ENCODE measurements around the gene SECTM1.
"Not testable (repeated sequence)": the region's sequence is repeated elsewhere in the genome, so short reads cannot be mapped to it uniquely, and the experiment has no call there.

SECTM1 gene

DNA sequence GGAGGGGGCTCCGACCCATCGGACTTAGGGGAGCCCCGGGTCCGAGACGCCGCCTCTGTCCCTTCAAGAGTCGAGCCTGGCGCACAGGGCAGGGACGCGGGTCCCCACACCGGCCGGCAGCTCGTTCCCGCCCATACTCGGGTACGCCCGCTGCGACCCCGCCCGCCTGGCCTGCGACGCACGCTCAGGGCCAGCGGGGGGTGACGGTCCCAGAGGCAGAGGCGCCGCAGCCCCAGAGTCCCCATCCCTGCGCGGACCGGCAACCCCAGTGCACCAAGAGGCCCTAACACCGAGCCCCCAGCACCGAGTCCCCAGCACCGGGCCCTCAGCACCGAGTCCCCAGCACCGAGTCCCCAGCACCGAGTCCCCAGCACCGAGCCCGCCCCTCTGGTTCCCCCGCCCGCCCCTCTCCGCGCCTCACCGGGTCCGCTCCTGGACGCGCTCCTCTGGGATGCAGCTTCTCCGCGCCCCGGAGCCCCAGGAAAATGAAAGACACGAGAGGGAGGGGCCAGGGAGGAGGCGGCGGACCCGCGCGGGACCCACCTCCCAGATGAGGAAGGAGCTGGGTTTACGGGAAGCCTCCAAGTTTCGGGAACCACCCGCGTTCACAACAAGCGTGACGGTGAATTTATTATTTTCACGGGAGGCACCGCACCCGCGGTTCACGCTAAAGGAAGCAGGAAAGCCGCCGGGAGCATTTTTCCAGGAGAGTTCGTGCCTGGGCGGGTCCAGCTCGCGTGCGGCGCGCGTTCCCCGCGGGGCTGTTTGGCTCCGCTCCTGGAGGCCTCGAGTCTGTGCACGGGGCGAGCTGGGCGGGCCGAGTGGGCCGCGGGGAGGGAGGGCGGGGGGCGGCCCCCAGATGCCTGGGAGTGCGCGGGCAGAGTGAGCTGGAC lies at the start of gene SECTM1:
Gene SECTM1, minus strand, starts transcription at position 488 of the 893 bp plus-strand sequence. CDS start 6,526 bp downstream, outside the sequence.
- TF ChIP-seq, protein P1, sequence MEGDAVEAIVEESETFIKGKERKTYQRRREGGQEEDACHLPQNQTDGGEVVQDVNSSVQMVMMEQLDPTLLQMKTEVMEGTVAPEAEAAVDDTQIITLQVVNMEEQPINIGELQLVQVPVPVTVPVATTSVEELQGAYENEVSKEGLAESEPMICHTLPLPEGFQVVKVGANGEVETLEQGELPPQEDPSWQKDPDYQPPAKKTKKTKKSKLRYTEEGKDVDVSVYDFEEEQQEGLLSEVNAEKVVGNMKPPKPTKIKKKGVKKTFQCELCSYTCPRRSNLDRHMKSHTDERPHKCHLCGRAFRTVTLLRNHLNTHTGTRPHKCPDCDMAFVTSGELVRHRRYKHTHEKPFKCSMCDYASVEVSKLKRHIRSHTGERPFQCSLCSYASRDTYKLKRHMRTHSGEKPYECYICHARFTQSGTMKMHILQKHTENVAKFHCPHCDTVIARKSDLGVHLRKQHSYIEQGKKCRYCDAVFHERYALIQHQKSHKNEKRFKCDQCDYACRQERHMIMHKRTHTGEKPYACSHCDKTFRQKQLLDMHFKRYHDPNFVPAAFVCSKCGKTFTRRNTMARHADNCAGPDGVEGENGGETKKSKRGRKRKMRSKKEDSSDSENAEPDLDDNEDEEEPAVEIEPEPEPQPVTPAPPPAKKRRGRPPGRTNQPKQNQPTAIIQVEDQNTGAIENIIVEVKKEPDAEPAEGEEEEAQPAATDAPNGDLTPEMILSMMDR (IDR thresholded peaks at IDR 0.05; ENCODE audit: borderline replicate concordance, control extremely low read depth, extremely low read depth, insufficient read depth, missing control alignments), result no peak
- DNase-seq (ENCODE audit: low spot score), result no peak
- in situ Hi-C loops (cut with MboI; ENCODE audit: low sequenced_read_pairs, unreplicated experiment), result no loop called here

DNA sequence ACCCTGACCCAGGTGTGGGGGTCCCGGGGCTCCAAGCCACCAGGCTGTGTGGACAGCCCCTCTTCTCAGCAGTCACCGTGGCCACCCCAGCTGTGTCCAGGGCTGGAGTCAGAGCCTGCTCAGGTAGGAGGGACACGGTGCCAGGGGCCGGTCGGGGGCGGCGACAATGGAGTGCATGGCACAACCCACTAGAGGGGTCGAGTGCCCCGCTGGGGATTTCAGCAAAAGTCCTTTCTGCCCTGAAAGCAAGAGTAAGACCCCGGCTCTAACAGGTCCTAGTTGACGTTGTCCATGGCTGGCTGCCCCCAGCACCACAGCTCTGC lies 49.3 kb upstream of the SECTM1 start:
- no peak for DNase-seq (ENCODE audit: low spot score)
- TF ChIP-seq, protein P1 (IDR thresholded peaks at IDR 0.05; ENCODE audit: borderline replicate concordance, control extremely low read depth, extremely low read depth, insufficient read depth, missing control alignments), result no peak
- in situ Hi-C loops (cut with MboI; ENCODE audit: low sequenced_read_pairs, unreplicated experiment), result no loop called here

DNA sequence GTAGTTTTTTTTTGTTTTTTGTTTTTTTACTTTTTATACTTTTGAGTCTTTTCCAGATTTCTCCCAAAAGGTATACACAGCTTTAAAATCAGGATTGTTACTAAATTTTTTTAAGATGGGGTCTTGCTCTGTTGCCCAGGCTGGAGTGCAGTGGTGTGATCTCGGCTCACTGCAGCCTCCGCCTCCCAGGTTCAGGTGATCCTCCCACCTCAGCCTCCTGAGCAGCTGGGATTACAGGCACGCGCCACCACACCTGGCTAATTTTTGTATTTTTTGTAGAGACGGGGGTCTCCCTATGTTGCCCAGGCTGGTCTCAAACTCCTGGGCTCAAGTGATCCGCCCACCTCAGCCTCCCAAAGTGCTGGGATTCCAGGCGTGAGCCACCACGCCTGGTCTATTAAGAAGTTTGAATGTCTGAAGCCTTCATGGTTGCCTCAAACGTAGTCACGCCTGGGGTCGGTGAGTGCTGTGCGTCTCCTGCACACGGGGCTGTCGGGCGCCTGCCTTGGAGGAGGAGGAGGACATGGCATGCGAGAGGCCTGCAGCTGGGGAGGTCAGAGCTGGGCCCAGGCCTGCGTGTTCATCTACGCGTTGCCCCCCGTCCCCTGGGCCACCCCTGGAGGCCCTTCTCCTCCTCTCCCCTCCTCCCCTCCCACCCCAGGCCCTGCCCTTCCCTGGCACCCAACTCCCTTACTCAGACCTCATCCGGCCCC lies 48.8 kb upstream of the SECTM1 start:
- DNase-seq (ENCODE audit: low spot score); in situ Hi-C loops (cut with MboI; ENCODE audit: low sequenced_read_pairs, unreplicated experiment): not testable (repeated sequence)

DNA sequence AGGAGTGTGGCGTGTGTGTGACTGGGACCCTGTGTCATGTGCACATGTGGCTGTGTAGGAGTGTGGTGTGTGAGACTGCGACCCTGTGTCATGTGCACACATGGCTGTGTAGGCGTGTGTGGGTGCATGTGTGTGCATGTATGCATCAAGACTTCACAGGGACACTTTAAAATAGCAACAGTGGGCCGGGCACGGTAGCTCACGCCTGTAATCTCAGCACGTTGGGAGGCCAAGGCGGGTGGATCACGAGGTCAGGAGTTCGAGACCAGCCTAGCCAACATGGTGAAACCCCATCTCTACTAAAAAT lies 48.1 kb upstream of the SECTM1 start:
- in situ Hi-C loops (cut with MboI; ENCODE audit: low sequenced_read_pairs, unreplicated experiment); DNase-seq (ENCODE audit: low spot score): not testable (repeated sequence)

DNA sequence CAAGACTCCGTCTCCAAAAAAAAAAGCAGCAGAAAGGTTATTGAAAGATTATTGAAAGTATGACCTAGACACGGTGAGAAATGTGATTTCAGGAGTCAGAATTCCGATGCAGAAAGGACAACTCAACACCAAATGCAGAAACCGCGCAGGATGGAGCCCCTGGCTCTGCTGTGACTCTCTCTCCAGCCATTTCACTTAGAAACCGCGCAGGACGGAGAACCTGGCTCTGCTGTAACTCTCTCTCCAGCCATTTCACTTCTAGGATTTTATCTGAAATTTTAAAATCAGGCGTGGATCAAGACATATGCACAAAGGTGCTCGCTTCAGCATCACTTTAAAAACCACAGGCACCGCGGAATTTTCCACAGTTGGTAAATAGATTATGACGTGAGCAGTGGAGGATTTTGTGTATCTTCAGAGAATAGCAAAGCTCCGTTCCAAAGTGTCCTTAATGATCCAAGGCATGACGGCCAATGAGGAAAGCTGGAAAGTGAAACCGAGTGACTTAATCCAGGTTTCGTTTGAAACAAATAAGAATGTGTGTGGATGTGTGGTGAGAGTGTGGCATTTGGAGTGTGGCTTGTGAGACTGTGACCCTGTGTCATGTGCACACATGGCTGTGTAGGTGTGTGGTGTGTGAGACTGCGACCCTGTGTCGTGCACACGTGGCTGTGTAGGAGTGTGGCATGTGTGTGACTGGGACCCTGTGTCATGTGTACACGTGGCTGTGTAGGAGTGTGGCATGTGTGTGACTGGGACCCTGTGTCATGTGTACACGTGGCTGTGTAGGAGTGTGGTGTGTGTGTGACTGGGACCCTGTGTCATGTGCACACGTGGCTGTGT lies 47.5 kb upstream of the SECTM1 start:
- in situ Hi-C loops (cut with MboI; ENCODE audit: low sequenced_read_pairs, unreplicated experiment), result no loop called here
- TF ChIP-seq, protein P1 (IDR thresholded peaks at IDR 0.05; ENCODE audit: borderline replicate concordance, control extremely low read depth, extremely low read depth, insufficient read depth, missing control alignments), result no peak
- no peak for DNase-seq (ENCODE audit: low spot score)

DNA sequence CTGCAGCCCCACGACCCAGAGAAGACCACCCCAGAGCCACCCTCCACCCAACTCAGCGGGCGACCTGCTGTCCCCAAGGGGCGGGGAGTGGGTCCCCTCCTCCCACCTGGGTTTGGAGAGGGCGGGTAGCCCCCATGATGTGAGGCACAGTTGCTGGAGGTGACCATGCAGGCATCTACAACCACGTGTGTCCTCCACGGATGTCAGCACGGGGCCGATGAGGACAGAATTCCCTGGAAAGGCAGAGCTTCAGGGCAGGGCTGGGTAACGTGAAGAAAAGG lies 45.1 kb upstream of the SECTM1 start:
- TF ChIP-seq, protein P1 (IDR thresholded peaks at IDR 0.05; ENCODE audit: borderline replicate concordance, control extremely low read depth, extremely low read depth, insufficient read depth, missing control alignments), result no peak
- in situ Hi-C loops (cut with MboI; ENCODE audit: low sequenced_read_pairs, unreplicated experiment), result no loop called here
- no peak for DNase-seq (ENCODE audit: low spot score)

DNA sequence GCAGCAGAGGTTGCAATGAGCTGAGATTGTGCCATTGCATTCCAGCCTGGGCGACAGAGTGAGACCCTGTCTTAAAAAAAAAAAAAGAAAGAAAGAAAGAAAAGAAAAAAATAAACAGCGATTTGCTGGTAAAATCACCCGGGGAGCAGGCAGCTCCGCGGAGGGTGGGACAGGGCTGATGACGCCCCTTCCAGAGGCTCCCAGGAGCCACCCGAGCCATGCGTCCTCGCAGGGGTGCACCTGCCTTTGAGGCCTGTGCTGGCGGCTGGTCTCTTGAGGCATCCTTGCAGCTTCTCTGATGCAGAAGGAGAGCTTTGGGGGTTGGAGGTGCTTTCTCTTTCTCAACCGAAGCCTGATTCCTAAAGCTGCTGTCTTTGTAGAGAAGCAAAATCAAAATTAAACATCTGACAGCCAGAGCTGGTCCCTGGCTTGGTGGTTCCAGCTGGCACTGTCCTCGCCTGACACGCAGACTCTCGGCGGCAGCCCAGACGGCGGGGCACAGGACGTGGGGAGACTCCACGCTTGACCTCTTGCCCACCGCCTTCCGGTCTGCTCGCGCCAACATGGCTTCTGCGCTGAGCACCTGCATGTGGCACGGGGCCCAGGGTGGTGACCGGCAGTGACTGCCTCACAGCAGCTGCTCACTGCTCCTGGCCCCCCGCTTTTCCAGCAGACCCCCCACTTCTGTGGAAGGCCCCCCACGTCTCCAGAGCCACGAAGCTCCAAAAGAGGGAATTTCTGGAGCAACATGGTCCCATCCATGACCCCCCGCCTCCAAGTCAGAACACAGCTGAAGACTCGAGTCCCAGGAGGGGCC lies 44.6 kb upstream of the SECTM1 start:
- TF ChIP-seq, protein P1 (IDR thresholded peaks at IDR 0.05; ENCODE audit: borderline replicate concordance, control extremely low read depth, extremely low read depth, insufficient read depth, missing control alignments), result no peak
- DNase-seq (ENCODE audit: low spot score), result no peak
- in situ Hi-C loops (cut with MboI; ENCODE audit: low sequenced_read_pairs, unreplicated experiment), result no loop called here

DNA sequence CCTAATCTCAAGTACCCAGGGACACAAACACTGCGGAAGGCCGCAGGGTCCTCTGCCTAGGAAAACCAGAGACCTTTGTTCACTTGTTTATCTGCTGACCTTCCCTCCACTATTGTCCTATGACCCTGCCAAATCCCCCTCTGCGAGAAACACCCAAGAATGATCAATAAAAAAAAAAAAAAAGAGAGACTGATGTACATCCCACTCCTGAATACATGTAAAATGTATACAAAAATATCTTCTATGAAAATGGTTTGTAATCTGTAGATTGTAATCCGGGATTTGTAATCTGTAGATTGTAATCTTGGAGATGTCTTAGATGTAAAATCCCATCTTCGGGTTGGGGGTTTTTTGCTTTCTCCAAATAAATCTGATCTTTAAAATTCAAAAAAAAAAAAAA lies 43.7 kb upstream of the SECTM1 start:
- in situ Hi-C loops (cut with MboI; ENCODE audit: low sequenced_read_pairs, unreplicated experiment), result not testable (repeated sequence)

More for the DNA sequence above, 43.7 kb upstream of the SECTM1 start:
- not testable (repeated sequence) for DNase-seq (ENCODE audit: low spot score)
